HG03280 (cell line): ENCODE results near the gene LIPC.

Source experiments
- ATAC-seq: cut with Tn5 transposase; IDR thresholded peaks from one replicate; pipeline ENCODE4 v1.9.1; 2021; ENCODE audit warnings: mild to moderate bottlenecking, moderate library complexity; ENCODE audit not compliant: unreplicated experiment

LIPC gene

GRCh38 chr15:58431221-58432149 lies at the start of gene LIPC:
Gene LIPC, plus strand, starts transcription at chr15:58431991. Its CDS starts 42 bp downstream, at chr15:58432033.
- no peak for ATAC-seq

GRCh38 chr15:58383876-58384275 lies 47.9 kb upstream of the LIPC start:
- ATAC-seq: no peak

- no peak for ATAC-seq
Measured at GRCh38 chr15:58384667-58385066, 47.1 kb upstream of the LIPC start.

GRCh38 chr15:58386081-58386480 lies 45.7 kb upstream of the LIPC start:
- ATAC-seq: no peak

- no peak for ATAC-seq
Measured at GRCh38 chr15:58386641-58387040, 45.1 kb upstream of the LIPC start.

- ATAC-seq: no peak
Measured at GRCh38 chr15:58387130-58387529, 44.7 kb upstream of the LIPC start.

- no peak for ATAC-seq
Measured at GRCh38 chr15:58388211-58388610, 43.6 kb upstream of the LIPC start.

GRCh38 chr15:58390118-58390517 lies 41.7 kb upstream of the LIPC start:
- no peak for ATAC-seq

GRCh38 chr15:58390655-58391054 lies 41.1 kb upstream of the LIPC start:
- ATAC-seq: no peak

- no peak for ATAC-seq
Measured at GRCh38 chr15:58391088-58391487, 40.7 kb upstream of the LIPC start.

GRCh38 chr15:58392141-58392540 lies 39.6 kb upstream of the LIPC start:
- no peak for ATAC-seq

- no peak for ATAC-seq
Measured at GRCh38 chr15:58392611-58393161, 39.1 kb upstream of the LIPC start.

- no peak for ATAC-seq
Measured at GRCh38 chr15:58393241-58393662, 38.5 kb upstream of the LIPC start.

GRCh38 chr15:58396181-58396580 lies 35.6 kb upstream of the LIPC start:
- no peak for ATAC-seq

GRCh38 chr15:58398071-58398470 lies 33.7 kb upstream of the LIPC start:
- no peak for ATAC-seq

GRCh38 chr15:58398643-58399042 lies 33.1 kb upstream of the LIPC start:
- no peak for ATAC-seq

GRCh38 chr15:58399739-58400138 lies 32.1 kb upstream of the LIPC start:
- no peak for ATAC-seq

GRCh38 chr15:58401276-58401675 lies 30.5 kb upstream of the LIPC start:
- ATAC-seq: no peak

- no peak for ATAC-seq
Measured at GRCh38 chr15:58401991-58402649, 29.7 kb upstream of the LIPC start.

- ATAC-seq: no peak
Measured at GRCh38 chr15:58403581-58403980, 28.2 kb upstream of the LIPC start.

- ATAC-seq: no peak
Measured at GRCh38 chr15:58404020-58404419, 27.8 kb upstream of the LIPC start.

GRCh38 chr15:58404722-58405121 lies 27.1 kb upstream of the LIPC start:
- no peak for ATAC-seq
